Measurements from ENCODE around the gene GATA3.

The GATA3 gene

DNA sequence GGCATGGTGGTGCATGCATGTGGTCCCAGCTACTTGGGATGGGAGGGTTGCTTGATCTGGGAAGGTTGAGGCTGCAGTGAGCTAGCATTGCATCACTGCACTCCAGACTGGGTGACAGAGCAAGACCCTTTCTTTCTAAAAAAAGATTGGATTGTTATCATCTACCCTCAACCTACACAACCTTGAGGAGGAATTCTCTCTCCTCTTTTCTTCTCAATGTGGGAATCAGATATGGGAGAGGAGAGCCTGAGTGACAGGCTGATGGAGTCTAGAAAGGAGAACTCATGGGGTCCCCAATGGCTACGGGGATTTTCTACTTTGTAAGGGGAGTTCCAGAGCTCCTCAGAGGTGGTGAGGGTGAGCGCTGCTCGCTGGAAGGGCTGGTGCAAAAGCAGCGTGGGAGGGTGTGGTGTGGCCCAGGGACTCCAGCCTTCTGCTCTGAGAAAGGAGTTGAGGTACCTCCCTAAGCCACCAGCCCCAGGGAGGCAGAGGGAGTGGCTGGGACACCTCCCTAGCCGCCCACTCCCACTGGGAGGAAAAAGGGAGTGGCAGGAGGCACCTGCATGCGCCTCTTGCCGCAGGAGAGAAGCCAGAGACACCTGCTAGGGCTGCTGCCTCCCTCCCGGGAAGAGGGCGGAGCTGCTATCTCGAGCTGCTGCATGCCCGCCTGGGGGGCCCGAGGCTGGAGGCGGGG is 48.4 kb downstream of the GATA3 start:
- no peak for DNase-seq

DNA sequence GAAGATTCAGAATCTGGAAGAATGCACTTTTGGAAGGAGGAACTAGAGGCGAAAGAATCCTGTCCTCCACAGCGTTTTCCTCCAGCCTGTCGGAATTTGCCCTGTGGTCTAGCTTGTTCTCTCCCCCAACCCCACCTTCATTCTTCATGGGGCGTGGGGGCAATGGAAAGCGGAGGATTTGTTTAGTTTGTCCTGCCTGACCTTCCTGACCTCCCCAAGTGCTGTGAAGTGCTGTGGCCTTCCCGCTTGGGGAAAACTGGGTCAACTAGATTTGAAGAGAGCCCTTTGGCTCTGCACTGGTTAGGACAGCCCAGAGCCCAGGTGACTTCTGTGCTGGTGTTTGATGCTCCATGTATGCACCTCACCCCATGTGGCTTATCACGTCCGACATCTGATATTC is 49.1 kb downstream of the GATA3 start:
- no peak for DNase-seq

- DNase-seq, result no peak
These were observed 49.5 kb downstream of the GATA3 start for GRCh38 chr10:8104005-8104404.

DNA sequence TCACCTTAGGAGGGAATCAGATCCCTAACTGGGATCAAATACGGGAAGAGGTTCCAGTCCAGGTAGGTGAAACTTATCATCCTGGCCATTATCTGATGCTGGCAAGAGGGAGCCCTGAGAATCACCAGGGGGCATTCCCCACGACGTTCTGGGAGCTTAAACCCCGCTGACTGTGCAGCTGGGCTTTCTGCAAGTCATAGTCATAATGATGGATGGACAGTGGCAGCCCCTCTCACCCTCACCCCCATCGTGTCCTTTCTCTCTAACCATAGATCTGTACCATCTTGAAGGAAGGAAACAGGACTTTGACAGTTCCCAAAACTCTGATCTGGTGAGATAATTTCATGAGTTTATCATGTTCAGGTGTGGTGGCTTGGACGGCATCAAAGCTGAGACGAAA is 50.2 kb downstream of the GATA3 start:
- DNase-seq, result no peak

GRCh38 chr10:8105932-8106331 is 51.4 kb downstream of the GATA3 start:
- no peak for DNase-seq

GRCh38 chr10:8112230-8112905 is 57.9 kb downstream of the GATA3 start:
- no peak for DNase-seq

GRCh38 chr10:8112942-8113442 is 58.5 kb downstream of the GATA3 start:
- no peak for DNase-seq

DNA sequence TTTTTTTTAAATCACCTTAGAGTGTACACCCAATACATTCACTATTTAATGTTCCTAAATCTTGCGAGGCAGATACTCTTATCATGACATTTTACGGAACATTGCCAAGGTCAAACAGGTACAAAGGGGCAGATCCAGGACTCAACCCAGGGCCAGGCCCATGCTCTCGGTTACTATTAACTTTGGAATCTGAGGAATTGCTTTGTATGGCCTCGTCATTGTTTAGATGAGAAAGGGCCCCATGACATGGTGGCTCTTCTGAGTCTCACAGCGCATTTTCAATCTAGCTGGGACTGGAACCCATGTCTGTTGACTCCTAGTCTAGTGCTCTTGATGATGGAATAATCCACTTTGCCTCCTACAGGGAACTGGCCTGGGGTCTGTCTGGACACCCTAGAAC is 59.1 kb downstream of the GATA3 start:
- no peak for DNase-seq

GRCh38 chr10:8114741-8115617 is 60.5 kb downstream of the GATA3 start:
- no peak for DNase-seq

GRCh38 chr10:8115618-8115980 is 61.1 kb downstream of the GATA3 start:
- no peak for DNase-seq

DNA sequence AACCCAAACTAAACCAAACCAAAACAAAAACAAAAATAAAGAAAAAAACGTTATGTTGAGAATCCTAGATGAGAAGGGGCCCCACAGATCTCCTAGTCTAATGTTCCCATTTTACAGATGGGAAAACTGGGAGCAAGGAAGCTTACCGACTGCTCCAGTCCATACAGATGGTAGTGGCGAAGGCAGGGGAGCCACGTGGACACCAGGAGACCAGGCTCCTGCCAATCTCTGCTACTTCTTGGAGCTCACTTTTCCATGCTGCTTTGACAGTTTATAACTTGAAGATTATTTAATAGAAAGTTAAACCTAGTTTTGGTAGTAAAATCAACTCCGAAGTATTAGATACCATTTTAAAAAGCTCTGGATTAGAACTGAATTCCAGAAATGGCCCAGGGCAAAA is 62.0 kb downstream of the GATA3 start:
- DNase-seq, result no peak

GRCh38 chr10:8116926-8117493 is 62.5 kb downstream of the GATA3 start:
- DNase-seq, result no peak

DNA sequence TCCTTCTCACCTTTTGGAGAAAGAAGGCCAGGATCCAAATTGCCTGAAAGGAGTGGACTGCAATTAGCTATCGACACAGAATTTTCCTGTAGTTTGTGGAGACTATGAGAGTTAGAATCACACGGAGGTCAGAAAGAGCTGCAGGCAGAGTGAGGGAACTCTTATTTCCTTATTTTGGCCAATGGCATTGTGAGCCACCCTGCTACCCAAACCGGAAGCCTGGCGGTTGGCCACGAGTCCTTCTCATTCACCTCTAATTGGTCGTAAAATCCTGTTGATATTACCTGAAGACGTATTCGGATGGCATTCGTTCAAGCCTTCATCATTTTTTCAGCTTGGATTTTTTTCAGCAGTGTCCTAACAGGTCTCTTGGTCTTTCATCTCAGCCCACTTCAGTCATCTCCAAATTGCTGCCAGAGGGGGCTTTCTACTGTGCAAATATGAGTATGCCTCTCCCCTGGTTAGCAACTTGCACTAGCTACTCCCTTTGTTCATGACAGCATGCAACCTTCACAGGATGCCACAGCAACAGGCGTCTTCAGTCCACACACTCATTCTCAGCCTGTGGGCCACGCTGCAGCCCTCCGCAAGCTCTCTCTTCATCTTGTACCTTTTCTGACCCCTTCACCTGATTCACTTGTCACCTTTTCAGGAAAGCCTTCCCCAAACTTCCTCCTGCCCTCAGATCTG is 66.9 kb downstream of the GATA3 start:
- no peak for DNase-seq

DNA sequence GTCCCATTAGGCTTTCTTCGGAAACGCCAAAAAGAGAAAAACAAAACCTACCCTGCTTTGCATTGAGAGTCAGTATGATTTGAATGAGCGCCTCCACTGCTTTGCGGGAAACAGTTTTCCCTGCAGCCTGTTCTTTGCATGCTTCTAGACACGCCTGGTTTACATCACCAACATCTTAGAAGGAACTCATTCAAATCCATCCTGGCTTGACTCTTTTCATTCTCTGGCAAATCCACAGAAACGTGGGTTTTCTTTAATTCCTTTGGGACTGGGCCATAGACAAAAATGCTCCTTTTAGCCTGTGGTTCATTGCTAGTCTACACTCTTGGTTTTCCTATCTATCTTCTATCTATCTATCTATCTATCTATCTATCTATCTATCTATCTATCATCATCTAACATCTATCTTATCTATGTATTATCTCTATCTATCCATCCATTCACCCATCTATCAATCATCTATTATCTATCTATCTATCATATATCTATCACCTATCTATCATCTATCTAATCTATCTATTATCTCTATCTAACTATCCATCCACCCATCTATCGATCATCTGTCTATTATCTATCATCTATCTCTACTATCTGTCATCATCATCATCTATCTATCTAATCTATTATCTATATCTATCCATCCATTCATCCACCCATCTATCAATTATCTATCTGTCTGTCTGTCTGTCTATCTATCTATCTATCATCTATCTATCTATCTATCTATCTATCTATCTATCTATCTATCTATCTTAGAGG is 68.3 kb downstream of the GATA3 start:
- DNase-seq, result no peak

DNA sequence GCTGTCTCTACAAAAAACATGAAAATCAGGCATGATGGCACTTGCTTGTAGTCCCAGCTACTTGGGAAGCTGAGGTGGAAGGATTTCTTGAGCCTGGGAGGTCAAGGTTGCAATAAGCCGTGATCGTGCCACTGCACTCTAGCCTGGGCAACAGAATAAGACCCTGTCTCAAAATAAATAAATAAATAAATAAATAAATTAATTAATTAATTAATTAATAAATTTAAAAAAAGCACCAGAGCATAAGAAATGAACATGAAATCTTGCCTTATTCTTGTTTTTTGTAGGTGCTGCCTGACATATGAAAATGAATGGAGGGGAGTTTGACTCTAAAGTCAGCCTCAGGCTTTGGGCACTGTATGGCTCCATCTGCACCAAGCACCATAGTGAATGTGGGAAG is 69.9 kb downstream of the GATA3 start:
- DNase-seq, result no peak

Measured in hippocampal formation (tissue), 2 donors.